ENCODE data around the gene ATRN. TPM values are rescaled to one million over a fixed set of nuclear protein-coding genes. Genes with fewer than 3 reads are reported as not detected.

Gene ATRN
- total RNA-seq, 4 donors from 2014 or later: 24.0 to 31.5 (median 26.4) TPM

GRCh38 chr20:3661814-3662665, 191.2 kb downstream of the ATRN start:
- Histone ChIP-seq H3K9me3 (no peaks in the 10 kb centered on the region), H3K27me3 (peaks cover 0 to 48% of the 10 kb centered on the region in 2 donors), H3K36me3 (no peaks in the 10 kb centered on the region), H3K27ac (no peak overlapping the region), H3K4me3 (no peak overlapping the region), H3K4me1 (peaks cover 0 to 11% (median 4%) of the 10 kb centered on the region in 4 donors)
- WGBS, 2 donors: 63 to 81% methylated on average over 9 to 12 of the region's 12 CpGs
- TF ChIP-seq POLR2A (IDR thresholded peaks at IDR 0.05) (no peak), EP300 (IDR thresholded peaks at IDR 0.05) (no peak), CTCF (IDR thresholded peaks at IDR 0.05) (no peak)
- no peak for DNase-seq (ENCODE audit: low spot score in 2 of 2)

DNA sequence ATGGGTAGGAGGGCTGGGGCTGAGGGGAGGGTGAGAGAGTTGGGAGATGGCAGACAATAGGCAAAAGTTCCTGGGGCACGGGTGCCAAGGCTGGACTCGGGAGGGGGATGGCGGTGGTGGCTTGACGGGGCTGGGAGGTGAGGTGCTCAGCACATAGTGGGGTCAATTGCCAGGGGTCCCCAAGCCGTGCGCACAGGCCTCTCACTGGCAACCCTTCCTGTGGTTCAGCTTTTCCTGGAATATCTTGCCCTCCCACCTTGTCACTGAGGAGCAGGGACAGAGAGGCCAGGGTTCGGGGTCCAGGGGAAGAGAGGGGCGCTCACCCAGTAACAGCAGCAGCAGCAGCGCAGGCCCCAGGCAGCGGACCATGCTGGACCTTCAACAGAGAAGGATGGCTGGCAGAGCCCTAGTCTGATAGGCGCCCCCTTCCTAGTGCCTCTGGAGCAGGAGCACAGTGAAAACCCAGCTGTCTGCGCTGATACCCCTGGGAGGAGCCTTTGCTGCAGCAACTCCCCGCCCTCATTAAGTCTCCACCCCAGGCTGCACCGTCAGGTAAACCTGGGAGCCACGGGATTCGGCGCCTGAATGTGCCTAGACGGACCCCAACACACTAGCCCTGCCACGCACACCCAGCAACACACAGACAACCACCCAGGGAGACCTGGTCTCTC, 192.3 kb downstream of the ATRN start, which contains the start of gene GFRA4:
GFRA4 (minus strand) TSS at position 369 of the 671 bp plus-strand sequence; CDS start at position 369, 0 bp downstream.
- H3K9me3 ChIP-seq: no peaks in the 10 kb centered on the region

GRCh38 chr20:3663858-3664257, 193.0 kb downstream of the ATRN start:
- Histone ChIP-seq H3K27me3 (peaks cover 0 to 44% of the 10 kb centered on the region in 2 donors), H3K9me3 (no peaks in the 10 kb centered on the region), H3K4me1 (peaks cover 0 to 11% (median 4%) of the 10 kb centered on the region in 4 donors), H3K36me3 (peaks cover 0 to 5% (median 0%) of the 10 kb centered on the region in 3 donors), H3K4me3 (no peak overlapping the region), H3K27ac (no peak overlapping the region)
- 80 to 90% methylated on average over 2 of the region's 2 CpGs for WGBS, 2 donors
- DNase-seq (ENCODE audit: low spot score in 2 of 2): no peak
- TF ChIP-seq POLR2A (IDR thresholded peaks at IDR 0.05) (no peak), EP300 (IDR thresholded peaks at IDR 0.05) (no peak), CTCF (IDR thresholded peaks at IDR 0.05) (no peak)

More for the DNA sequence above, 192.3 kb downstream of the ATRN start, which contains the start of gene GFRA4:
- no peak within 1 kb of the TSS for H3K27ac ChIP-seq
- TF ChIP-seq POLR2A (IDR thresholded peaks at IDR 0.05) (no peak), EP300 (IDR thresholded peaks at IDR 0.05) (no peak)
- peaks cover 0 to 11% (median 4%) of the 10 kb centered on the region in 4 donors for H3K4me1 ChIP-seq
- H3K27me3 ChIP-seq: peaks cover 0 to 48% of the 10 kb centered on the region in 2 donors
- DNase-seq (ENCODE audit: low spot score in 2 of 2): no peak
- 61 to 72% methylated on average over 19 of the region's 19 CpGs for WGBS, 2 donors
- H3K36me3 ChIP-seq: peaks cover 0 to 1% (median 0%) of the 10 kb centered on the region in 3 donors
- H3K4me3 ChIP-seq: no peak within 1 kb of the TSS

GRCh38 chr20:3667434-3668037, 196.7 kb downstream of the ATRN start:
- Histone ChIP-seq H3K27me3 (peaks cover 0 to 22% of the 10 kb centered on the region in 2 donors), H3K9me3 (no peaks in the 10 kb centered on the region), H3K36me3 (peaks cover 0 to 33% (median 0%) of the 10 kb centered on the region in 3 donors), H3K27ac (no peak overlapping the region), H3K4me3 (no peak overlapping the region), H3K4me1 (peaks cover 0 to 4% (median 0%) of the 10 kb centered on the region in 4 donors)
- WGBS, 2 donors: 92 to 93% methylated on average over 8 of the region's 8 CpGs
- TF ChIP-seq EP300 (IDR thresholded peaks at IDR 0.05) (no peak), POLR2A (IDR thresholded peaks at IDR 0.05) (no peak), CTCF (IDR thresholded peaks at IDR 0.05) (no peak)
- DNase-seq (ENCODE audit: low spot score in 2 of 2): no peak

DNA sequence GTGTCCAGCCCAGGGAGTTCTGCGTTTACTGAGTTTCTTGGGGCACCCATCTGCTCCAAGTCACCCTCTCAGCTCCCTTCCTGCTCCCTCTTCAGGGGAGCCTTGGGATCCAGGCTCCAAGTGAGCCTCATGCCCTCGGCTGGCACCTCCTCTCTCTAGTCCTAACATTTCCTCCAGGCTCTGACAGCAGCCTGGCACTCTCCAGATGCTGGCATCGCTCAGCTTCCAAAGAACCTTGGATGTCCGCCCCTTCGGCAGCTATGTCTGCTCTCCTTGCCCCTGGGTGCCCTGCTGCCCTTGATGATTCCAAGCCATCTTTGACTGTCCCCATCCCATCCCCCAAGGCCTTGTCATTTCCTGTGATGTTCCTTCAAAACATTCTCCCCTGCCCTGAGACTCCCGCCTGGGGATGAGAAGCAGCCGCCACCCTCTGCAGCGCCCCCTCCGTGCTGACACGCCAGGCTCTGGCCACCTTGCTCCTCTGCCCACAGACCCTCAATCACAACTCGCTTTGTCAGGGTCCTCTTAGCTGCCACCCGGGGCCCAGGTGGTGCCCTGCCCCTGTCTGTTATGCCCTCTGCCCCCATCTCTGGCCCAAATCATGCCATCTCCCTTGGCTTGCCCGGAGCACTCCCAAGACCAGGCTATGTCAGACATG, 199.0 kb downstream of the ATRN start:
- no peak for TF ChIP-seq CTCF (IDR thresholded peaks at IDR 0.05)
- no peak for TF ChIP-seq EP300 (IDR thresholded peaks at IDR 0.05)
- no peak for TF ChIP-seq POLR2A (IDR thresholded peaks at IDR 0.05)
- Histone ChIP-seq H3K27me3 (peaks cover 0 to 20% of the 10 kb centered on the region in 2 donors), H3K4me1 (peaks cover 0 to 4% (median 0%) of the 10 kb centered on the region in 4 donors), H3K36me3 (peaks cover 0 to 54% (median 0%) of the 10 kb centered on the region in 3 donors), H3K4me3 (no peak overlapping the region), H3K9me3 (no peaks in the 10 kb centered on the region), H3K27ac (no peak overlapping the region)
- 77 to 78% methylated on average over 13 of the region's 13 CpGs for WGBS, 2 donors
- DNase-seq (ENCODE audit: low spot score in 2 of 2): no peak

All from tibial nerve (tissue), 4 donors.